NB4 (cell line): ENCODE results near the gene CEP192.

Source experiments
- DNase-seq: peaks from one replicate; pipeline ENCODE4 v3.0.0; 2010; ENCODE audit warnings: low read depth
- H3K4me3 ChIP-seq: one replicate; pipeline ENCODE4 v1.5.1; 2011; ENCODE audit warnings: mild to moderate bottlenecking, low read depth, low read length, moderate library complexity
- CTCF ChIP-seq: IDR thresholded peaks from one replicate; pipeline ENCODE4 v1.5.1; 2012; ENCODE audit warnings: low read depth, low read length
- MAX ChIP-seq: IDR thresholded peaks from 2 replicates; pipeline ENCODE4 v1.6.1; 2011; ENCODE audit warnings: low read depth, low read length
- MYC ChIP-seq: IDR thresholded peaks from 2 replicates; pipeline ENCODE4 v1.6.1; 2011; ENCODE audit warnings: low read depth, low read length
- POLR2A ChIP-seq: IDR thresholded peaks from 2 replicates; pipeline ENCODE4 v1.6.1; 2011; ENCODE audit warnings: mild to moderate bottlenecking; ENCODE audit not compliant: insufficient read length; ENCODE audit errors: extremely low read depth

CEP192 gene

GRCh38 chr18:12948050-12948804 is 42.9 kb upstream of the CEP192 start:
- peak; percentile 94 for TF ChIP-seq MYC
- peak; percentile 73 for TF ChIP-seq POLR2A
- TF ChIP-seq MAX = peak; percentile 93
- no peak for TF ChIP-seq CTCF
- DNase-seq = peak; percentile 97
- H3K4me3 ChIP-seq = peak overlapping the region; percentile 89

GRCh38 chr18:12958478-12958877 is 32.7 kb upstream of the CEP192 start:
- TF ChIP-seq CTCF (no peak), POLR2A (no peak)
- no peak overlapping the region for H3K4me3 ChIP-seq
- no peak for DNase-seq

GRCh38 chr18:12960395-12960794 is 30.8 kb upstream of the CEP192 start:
- TF ChIP-seq CTCF (no peak), MYC (no peak), MAX (no peak), POLR2A (no peak)
- no peak for DNase-seq

GRCh38 chr18:12960853-12961397 is 30.2 kb upstream of the CEP192 start:
- no peak for DNase-seq
- no peak overlapping the region for H3K4me3 ChIP-seq
- TF ChIP-seq MAX (no peak), MYC (no peak), CTCF (no peak), POLR2A (no peak)

More at GRCh38 chr18:12960395-12960794, 30.8 kb upstream of the CEP192 start:
- no peak overlapping the region for H3K4me3 ChIP-seq

GRCh38 chr18:12963069-12963468 is 28.1 kb upstream of the CEP192 start:
- no peak for TF ChIP-seq MYC
- TF ChIP-seq CTCF = no peak
- TF ChIP-seq POLR2A = no peak
- no peak for TF ChIP-seq MAX
- DNase-seq = no peak
- H3K4me3 ChIP-seq = no peak overlapping the region

- no peak for DNase-seq
- TF ChIP-seq CTCF (no peak), POLR2A (no peak), MYC (no peak), MAX (no peak)
- H3K4me3 ChIP-seq = no peak overlapping the region
Observed at GRCh38 chr18:12968115-12968514, 23.0 kb upstream of the CEP192 start.
